CD4-positive, alpha-beta T cell treated with Interleukin-4 for 4 hours (primary cell): ENCODE measurements around the gene ASCL5.

Experiments
- DNase-seq: peaks from one replicate; pipeline ENCODE4 v3.0.0-alpha.2; 2020

ASCL5 gene

DNA sequence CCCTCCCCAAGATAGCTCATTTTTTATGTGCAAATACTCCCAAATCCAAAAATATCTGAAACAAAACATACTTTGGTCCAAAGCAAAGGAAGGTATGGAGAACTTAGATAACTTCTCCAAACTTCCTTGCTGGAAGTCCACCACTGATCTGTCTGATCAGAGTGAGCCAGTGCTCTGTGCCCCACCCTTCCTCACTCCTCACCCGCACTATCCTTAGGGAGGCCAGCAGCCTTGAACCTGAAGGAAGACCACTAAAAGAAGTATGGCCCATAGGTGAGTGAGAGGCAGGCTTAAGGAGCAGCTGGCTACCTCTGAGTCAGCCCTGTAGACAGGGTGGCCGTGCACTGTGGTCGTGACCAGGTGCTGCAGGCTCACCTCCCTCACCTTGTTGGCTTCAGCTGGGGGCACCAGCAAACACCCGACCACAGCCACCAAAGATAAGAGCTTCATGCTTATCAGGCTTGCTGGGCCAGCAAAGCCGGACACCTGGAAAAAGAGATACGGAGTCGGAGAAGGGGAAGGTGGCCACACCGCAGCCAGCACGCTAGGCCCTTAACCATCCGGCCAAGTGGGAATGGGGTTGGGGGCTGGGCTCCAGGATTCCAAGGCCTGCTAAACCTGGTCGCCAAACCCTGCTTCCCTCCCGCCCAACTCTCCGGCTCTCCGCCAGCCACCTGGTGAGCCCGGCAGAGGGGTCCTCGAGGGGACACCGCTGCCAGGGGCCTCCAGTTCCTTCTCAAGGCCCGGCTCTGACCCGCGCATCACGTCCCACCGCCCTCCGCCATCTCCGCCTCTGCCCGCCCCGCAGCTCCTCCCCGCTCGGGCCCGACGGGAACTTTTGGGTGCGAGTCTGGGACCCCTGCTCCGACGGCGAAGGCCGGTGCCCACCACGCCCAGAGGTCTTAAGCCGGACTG, 26.7 kb upstream of the ASCL5 start:
- DNase-seq = no peak

DNA sequence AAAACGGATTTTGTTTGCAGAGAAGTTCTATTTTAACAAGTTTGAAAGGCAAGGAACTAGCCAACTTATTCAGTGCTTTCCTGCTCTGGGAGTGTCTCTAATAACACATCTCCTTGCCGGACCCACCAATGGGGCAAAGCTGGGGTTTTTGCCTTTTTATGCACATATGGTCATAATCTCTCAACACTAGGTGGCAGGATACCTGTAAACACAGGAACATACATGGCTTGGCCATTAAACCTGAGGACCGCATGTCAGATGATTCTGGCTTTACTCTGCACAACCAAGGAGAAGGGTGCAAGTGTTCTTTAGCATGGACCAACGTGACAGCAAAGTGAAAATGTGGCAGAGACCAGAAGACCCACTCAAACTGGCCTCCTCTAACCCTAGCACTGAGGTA, 22.4 kb upstream of the ASCL5 start:
- peak; percentile 19 for DNase-seq

DNA sequence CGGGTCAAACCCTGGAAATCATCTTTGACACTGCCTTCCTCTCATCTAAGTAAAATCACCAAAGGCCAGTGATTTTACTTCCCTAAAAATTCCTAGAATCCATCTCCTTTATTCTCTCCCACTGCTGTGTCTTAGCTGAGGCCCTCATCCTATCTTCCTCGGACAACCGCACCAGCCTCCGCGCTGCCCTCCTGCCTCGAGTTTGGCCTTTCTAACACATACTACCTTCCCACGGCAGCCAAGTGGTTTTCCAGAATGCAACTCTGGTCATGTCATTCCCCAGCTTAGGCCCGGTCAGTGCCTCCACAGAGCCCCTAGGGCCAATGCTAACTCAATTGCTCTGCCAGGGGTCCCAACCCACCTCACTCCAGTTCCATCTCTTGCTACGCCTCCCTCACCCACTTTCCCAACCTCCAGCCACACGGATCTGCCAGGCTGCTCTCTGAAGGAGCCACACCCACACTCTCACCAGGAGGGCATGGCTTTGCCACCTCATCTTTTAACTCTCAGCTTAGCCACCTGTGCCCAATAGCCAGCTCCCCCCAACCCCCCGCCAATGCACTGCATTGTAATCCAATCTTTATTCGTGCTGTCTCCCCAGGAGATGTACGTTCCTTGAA, 20.5 kb upstream of the ASCL5 start:
- DNase-seq = no peak

DNA sequence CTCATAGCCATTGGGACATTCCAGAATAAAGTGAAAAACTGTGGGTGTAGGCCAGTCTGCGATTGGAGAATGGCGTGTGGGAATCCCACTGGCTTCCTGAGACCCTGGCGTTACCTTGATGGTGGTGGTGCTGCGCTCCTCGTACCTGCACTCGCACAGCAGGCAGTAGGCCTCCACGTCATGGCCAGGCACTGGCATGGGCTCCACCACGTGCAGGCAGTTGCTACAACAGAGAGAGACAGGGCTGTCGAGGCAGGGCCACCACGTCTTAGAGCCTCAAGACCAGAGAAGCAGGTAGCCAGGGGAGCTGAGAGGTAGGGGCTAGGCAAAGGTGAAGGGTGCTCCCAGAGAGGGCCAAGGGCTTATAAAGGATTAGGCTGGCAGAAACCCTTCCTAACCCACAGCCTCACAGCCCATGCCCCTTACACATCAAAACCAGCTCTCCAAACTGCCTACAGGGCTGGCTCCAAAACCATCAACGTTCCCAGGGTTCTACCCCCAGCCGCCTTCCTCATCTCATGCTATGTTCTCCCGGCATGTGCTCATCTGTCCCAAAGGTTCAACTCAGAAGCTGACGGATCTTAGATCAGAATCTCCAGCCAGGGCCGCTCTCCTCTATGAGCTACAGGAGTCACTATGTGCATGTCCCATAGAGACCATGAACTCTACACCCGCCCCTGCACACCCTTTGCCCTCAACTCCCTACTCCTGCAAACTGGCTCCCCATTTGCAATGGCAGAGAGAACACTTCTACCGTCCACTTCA, 19.8 kb upstream of the ASCL5 start:
- no peak for DNase-seq

DNA sequence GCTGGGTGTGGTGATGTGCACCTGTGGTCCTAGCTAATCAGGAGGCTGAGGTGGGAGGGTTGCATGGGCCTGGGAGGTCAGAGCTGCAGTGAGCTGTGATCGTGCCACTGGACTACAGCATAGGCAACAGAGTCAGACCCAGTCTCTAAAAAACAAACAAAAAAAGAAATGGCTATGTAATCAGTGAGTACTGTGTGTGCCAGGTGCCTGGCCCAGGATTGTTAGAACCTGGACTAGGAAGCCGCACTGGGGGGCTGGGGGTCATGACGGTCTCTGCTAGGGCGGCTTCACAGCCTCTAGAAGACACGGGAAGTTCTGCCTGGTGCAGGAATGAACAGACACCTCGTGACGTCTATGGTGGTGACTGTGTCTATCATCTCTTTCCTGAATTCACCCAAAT, 18.8 kb upstream of the ASCL5 start:
- DNase-seq = no peak

DNA sequence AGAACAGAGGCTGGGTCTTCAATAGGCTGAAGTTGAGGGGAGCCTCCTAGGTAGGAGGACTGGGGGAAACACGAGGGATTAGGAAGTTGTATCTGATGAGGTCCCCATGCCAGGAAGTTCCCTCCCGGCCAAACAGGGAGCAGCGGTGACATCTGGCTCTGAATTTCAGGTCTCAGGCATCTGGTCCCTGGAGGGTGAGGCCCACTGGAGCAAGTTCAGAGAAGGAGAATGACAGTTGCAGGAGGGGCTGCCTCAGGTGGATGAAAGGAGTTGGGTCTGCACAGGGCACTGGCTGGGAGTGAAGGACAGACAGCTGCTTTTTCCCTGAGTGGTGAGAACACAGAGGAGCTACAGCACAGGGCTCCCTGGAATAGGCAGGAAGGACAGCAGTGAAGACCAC, 18.1 kb upstream of the ASCL5 start:
- DNase-seq = no peak

DNA sequence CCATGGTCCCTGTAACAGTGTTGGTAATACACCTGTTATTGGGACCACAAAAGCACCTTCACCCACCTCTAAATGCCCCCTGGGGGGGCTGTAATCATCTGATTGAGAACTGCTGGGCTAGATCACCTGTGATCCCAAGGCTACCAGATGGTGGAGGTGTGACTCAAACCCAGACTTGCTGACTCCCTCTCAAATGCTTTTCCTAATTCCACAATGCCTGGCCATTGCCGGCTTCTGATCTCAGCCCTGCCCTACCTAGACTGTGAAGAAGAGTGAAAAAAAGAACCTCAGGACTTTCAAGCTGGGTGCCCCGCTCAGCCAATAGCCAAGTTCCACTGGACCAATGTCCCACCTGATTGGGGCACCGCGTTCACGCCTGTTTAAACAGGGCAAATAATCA, 17.7 kb upstream of the ASCL5 start:
- no peak for DNase-seq

DNA sequence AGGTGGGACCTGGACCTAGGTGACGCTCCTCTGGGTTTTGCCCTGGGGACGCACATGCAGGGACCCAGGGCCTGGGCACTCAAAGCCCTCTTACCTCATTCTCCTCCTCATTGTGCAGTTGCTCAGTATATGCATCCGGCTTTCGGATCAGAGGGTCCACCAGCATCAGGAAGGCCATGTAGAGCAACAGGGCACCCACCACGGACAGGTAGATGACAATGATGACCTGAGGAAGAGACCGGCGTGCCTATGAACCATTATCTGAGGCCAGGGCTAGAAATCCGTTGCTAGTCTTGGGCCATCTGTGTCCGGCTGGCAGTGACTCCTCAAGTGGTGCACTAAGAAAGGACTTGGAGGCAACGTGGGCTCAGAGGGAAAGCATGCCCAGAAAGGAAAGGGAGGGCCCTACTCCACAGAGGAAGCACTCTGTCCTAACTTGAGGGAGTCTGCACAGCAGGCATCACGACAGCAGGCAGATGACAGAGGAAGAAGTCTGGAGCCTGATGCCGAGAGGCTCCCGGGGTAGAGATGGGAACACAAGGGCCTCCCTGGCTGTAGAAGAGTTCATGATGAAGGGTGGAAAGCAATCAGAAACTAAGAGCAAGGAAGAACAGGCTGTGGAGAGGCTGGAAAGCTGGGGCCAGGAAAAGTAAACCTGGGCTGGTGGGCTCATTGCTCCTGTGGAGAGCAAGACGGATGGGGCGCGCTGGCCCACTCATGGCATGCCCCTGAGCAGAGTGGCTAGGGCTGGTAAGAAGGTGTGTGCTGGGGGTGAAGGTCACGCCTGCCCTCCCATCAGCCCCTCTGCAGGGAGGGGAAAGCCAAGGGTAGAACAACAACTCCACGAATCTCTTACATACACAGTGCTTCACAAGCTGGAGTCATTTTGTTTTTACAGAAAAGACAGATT, 17.0 kb upstream of the ASCL5 start:
- DNase-seq = no peak

DNA sequence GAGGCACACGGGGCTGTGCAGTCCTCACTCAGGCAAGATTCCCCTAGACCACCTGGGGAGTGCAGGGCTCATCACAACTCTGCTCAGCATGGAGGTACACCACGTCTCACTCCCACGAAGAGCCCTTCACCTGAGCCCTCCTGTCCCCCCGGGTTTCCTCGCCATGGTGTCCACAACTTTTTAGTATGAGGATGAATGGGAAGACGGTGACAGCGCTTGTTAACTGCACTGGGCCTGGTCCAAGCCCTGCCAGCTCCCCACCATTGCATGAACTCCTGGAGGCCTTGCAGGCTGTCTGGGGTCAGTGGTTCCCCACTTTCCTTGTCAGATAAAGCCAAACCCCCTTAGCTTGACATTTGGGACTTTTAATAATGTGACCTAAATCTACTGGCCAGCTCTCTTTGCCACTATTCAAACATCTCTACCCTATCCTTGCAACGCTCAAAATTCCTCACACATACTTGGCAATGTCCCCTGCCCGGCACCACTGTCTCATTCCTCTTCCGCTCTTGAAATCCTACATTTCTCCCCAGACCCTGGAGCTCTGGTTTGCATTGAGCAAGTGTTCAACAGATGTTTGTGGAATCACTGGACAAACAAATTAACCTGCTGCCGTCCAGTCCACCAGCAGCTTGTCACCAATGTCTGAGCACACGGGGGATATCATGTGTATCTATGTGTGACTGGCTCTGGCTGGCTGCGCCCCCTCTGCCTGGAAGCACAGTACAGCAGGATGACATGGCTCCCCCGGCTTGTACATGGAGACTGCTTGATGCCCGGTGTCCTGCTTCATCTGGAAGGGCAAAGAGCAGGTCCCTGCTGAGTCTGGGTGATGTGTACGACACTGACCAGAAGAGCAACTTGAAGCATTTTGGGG, 16.1 kb upstream of the ASCL5 start:
- no peak for DNase-seq

DNA sequence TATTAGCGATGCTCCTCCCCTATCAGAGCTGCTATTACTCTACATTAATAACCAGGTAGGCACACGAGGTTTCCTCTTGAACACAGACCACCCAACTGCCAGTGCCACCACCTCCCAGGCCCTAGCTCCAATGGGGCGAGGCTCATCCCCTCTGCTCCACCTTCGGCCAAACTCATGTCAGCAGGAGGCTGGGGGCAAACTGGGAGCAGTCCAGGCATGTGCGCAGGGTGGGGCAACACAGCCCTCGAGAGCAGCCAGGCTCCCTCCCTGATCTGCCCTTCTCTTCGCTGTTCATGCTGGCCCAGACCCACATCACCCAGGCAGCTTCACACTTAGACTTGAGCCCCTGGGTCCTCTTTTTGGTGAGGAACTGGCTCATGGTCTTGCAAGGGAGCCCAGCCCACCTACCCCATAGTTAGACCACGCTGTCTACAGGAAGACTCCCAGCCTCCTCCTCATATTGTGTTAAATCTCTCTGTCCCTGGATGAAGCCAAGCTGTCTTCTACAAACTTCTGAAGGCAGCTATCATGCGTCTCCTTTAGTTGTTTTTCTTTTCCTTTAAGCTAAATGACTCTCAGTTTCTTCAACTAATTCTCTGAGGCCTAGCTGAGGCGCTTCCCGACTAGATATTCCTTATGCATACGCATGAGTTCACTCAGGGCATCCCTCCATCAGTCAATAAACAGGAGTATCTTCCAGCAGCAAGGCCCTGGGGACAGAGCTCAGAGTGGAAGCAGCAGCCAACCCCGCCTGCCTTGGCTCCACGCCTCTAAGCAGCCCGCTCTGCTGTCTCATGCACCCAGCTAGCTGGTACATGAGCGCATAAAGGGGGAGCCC, 15.2 kb upstream of the ASCL5 start:
- no peak for DNase-seq

DNA sequence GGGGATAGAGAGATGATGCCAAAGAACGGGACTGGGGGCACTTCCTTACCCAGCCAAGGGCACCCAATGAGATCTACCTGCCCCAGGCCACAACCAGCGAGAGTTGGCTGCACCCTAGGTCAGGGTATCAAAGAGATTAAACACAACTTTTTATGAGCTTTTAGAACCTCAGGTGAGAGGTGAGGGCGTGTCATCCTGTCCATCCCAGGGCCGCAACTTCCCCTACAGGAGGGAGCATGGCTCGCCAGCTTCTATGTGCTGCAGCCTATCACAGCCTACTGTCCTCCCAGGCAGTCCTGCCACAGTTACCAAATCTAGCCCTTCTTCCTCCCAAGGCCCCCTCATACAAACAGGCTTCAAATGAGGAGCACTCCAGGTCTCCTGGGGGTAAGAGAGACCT, 14.4 kb upstream of the ASCL5 start:
- no peak for DNase-seq

DNA sequence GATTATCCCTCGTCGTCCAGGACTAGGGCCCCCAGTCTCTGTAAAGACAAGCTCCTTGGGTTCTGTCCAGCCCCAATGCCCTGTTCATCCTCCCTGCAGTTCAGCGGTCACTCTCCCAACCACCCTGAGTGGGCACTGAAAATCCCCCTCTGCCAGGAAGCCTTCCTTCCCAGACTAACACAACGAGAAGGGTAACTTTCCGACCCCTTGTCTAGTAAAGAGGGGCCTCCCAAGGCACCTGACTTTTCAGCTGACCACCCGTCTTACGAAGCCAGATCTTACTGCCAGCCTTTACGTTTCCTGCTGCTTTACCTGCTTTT, 13.9 kb upstream of the ASCL5 start:
- no peak for DNase-seq

DNA sequence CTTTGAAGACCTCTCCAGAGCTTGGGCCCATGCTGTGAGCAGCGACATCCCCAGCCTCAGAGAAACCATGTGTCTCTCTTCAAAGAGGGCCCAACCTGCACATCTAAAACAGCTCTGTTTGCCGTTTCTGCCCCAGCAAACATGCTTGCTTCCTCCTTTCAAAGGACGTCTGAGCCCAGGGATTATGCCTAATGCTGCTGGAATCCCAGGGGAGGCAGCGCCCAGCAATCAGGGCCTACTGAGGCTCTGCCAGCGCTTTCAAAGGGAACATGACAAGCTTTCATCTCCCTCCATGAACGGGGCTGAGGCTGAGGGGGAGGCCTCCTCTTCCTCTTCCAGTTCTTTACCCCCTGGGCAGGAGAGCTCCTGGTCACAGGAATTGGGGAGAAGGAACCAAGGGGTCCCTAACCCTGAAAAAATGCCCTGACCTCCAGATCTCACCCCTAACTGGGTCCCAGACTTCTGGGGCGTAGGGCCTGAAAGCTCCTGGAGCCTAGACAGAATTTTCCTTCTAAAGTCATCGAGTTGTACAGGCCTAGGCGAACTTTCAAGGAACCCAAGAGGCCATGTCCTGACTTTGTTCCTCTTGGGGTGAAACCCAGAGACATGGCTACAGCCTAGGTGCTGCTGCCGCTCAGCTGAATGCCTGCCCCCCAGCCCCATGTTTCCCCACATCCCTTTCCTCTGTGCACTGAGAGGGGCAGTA, 13.4 kb upstream of the ASCL5 start:
- no peak for DNase-seq

DNA sequence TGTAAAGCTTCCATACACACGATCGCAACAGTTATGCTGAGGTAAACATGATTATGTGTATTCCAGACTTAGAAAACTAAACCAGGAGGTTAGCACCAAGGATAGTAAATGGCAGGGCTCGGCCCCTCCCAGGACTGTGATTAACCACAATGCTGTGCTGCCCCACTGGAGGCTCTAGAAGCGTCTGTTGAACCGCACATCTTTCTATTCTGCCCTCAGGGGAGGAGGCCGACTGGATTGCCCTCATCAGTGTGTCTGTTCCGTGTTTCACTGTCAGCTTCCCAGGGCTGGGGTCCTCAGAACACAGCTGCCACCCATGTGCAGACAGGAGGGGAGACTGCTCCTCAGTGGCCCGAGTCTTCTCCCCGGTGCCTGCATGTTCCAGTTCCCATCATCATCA, 12.8 kb upstream of the ASCL5 start:
- DNase-seq = no peak

DNA sequence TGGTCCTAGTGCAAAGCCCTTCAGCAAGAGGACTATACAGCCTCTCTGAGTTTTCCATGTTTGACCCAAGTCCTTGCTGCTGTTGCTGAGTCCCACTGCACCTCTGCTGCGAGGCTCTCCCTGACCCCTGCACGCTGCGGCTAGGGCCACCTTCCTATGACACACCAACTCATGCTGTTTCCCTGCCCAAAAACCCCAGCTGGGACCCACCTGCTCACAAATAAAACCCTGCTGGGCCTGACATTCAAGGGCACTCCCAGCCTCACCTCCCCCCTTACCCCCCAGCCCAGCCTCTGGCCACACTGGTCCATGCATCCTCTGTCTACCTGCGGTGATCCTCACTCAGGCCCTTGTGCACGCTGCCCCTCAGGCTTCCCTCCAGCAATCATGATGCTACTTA, 12.3 kb upstream of the ASCL5 start:
- no peak for DNase-seq

DNA sequence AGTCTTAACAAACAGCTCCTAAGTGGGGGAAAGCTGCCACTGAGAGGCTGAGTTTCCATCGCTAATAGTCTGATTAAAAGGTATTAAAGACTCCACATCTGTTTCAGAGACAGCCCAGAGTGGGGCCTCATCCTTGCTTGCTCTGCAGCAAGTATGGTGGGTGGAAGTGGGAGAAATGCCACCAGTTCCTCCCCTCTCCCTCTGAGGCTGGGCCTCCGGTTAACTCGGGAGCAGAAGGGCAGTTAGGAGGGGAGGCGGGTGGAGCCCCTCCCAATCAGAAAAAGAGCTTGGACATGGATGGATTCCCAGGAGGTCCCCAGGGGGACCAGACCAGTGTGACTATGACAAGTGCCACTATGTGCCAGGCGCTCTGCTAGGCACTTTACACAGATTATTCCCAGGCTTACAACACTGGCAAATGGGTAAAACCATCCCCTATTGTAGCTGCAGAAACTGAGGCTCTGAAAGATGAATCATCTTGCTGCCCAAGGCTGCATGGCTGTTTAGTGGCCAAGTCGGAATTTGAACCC, 11.4 kb upstream of the ASCL5 start:
- no peak for DNase-seq

DNA sequence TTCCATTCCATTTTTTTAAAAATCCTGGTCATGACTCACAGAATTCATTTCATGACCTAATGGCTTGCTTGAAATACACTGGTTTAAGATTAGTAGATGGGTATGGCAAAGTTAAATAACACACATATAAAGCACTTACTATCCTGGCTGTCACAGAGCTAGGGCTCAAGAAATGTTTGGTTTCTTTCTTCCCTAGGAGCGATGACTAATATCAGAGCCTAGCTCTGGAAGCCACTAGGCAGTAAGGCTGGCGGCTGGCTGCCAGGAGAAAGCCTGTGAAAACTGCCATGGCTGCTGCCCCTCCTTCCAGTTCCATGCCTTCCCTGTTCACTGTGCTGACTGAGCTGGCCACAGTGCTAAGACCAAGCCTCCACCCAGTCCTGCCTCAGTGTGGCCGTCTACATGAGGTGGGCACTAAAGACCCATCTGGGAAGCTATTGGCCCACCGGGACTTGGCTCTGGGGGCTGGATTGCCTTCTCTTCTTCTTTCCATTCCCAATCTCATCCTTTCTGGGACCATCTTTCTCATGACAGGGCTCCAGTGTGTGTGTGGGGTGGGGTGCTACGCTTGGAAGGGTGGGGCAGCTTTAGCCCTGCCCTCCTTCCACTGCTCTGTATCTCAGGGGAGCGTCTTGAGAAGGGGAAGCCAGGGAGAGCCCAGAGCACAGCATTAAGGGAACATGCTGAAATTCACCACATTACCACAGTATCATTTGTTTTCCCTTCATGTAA, 10.8 kb upstream of the ASCL5 start:
- no peak for DNase-seq

DNA sequence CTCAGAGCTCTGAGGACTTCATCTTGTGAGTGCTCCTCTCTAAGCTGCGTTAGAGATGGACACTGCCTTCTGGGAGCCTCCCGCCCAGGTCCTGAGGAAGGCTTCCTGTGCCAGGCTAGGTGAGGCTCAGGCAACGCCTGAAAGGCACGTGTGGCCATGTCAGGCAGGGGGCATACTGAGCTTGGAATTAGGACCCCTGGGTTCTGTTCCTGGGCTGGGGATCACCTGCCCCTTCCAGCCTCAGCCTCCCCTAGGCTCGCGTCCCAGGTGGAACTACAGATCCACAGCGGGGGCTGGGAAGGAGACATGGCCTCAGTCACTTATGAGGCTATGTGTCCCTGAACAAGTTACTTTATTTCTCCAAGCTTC, 10.0 kb upstream of the ASCL5 start:
- DNase-seq = no peak

DNA sequence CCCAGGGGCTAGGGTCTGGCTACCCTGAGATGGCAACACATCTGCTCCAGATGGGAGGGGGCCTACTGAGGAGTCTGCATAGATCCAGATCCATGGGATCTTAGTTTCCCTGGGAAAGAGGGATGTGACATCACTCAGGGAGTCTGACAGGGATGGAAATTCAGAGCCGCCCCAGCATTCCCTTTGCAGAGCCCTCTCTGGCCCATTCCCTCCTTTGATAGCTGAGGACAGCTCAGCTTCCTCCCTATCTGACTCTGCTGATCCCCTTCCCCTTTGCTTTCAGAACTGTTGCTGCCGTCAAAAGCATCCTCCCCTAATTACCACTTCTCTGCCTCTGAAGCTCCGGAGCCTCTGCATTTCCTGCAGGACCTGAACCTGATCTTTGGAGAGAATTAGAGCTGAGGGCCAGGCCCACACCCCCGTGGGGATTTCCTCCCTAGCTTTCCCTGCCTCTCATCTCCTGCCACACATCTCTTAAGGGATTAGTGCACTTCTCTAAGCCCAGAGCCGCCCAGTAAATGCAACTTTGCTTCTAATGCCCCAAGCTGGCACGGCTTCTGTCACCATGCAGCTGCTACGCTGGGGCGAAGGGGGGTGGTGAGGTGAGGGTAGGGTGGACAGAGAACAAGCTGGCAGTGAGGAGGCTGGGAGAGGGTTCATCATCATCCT, 9.5 kb upstream of the ASCL5 start:
- no peak for DNase-seq
